NCI-H526 treated with DMSO at 0.1 percent for 48 hours (cell line): ENCODE measurements around the gene ALK.

Source experiments
- DNase-seq: peaks from one replicate; lab custom pipeline; 2025; lab: John Stamatoyannopoulos, UW

ALK gene

DNA sequence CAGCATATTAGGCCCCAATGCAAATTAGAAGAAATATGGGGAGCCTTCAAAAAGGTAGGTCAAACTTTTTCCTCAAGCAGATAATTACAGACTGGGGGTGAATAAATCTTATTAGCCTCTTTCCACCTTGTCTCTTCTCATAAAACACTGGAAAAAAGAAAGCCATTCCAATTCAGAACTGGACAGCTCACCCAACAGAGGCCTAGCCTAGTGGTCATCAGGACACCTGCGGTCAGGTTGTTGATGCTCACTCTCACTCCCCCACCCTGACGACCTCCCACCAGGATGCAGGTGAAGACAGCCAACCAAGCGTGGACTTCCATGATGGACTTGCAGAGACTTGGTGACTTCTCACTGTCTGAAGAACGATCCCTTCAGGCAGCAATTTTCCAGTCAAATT lies 207.1 kb downstream of the ALK start:
- no peak for DNase-seq

GRCh38 chr2:29706171-29706720 lies 215.1 kb downstream of the ALK start:
- DNase-seq, result no peak

DNA sequence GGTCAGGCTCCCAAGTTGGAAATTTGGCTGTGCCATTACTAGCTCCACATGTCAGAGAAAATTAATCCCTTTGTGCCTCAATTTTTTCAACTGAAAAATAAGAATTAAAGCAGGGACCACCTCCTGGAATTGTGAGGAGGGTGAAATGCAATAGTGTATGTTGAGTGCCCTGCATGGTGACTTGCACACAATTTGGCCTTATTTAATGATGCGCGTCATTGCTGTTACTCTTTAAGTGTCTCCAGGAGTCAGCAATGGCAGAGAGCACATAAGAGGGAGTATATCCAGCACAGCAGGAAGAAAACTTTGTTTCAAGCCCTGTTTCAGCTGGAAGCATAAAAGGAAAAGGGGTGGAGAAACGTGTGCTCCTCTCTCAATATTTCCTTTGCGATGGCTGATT lies 215.8 kb downstream of the ALK start:
- no peak for DNase-seq

- no peak for DNase-seq
These were observed 218.1 kb downstream of the ALK start for GRCh38 chr2:29703336-29703735.

DNA sequence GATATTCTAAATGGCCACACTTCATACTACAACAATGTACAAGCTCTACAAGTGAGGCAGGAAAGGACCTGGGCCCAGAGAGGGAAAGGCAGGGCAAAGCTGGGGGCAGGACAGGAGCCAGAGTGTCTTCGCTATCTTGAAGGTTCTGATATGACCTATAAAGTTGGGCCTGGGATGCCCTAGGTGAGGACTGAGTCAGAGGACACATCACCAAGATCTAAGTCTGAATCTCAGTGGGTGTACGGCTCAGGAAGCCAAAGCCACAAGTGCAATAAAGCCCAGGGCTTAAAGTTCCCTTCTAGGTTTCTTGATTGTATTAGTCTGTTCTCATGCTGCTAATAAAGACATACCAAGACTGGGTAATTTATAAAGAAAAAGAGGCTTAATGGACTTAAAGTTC lies 219.1 kb downstream of the ALK start:
- DNase-seq, result no peak

DNA sequence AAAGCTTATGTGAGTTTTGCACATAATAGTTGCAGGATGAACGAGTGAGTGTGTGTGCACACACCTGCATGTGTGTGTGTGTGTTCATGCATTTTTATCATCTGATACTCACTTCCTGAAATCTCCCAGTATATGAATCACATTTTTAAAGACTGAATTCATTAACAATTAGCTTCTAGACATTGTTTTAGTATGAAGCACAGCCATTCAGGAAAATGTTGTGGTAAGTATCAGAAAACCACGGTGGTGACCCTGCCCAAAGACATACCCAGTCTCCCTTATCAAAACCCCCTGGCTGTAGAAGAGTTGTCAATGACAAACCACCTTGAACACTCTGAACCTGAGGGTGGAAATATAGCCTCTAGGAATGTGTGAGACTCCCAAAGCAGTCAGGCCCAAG lies 220.8 kb downstream of the ALK start:
- no peak for DNase-seq

DNA sequence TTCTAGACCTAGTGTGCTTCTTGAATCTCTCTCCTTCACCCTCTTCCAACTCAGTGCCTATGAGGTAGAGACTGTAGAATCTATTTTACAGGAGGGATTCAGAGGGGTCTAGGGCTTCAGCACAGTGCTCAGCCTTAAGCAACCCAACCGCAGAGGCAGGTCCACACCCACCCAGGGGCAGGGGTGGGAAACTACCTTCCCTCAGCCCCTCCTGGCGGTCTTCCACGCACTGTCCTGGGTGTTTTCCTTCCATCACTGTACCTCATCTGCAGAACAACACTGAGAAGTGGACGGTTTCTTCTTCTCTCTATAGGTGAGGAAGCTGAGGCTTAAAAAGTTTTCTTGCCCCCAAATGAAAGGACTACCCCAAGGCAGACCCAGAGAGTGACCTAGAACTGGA lies 222.3 kb downstream of the ALK start:
- DNase-seq, result no peak

DNA sequence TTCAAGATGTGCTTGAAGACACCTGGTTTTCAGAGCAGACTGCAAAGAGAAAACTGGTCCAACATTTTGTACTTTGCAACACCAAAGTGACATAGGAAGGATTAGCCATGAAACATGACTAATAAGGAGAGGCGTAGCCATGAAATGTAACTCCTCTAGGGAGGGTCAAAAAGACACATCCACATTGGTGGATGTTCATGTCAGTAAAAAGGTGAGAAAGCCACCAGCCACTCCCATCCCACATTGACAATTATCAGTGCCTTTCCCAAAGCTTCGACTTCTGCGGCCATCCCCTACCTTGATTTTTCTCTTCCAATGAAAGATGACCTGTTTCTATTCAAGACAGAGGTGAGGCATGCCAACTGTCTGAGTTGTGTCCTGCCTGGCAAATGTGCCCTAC lies 223.2 kb downstream of the ALK start:
- no peak for DNase-seq

DNA sequence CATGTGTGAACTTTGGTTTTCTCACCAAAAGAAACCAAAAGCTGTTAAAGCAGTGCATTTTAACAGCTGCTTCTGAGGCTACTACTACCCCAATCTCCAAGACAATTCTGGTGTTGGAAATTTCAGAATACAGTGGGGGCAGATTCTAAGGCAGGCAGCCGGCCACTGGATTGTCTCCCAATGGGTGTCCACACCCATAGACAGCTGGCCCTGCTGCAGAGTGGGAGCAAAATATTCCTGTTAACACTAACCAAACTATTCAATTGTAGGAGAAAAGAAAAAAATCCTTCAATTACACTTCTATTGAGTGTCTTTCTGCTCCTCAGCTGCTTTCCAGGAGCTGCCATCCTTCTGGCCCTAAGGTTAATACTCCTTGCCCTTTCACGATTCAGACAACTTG lies 223.7 kb downstream of the ALK start:
- no peak for DNase-seq

DNA sequence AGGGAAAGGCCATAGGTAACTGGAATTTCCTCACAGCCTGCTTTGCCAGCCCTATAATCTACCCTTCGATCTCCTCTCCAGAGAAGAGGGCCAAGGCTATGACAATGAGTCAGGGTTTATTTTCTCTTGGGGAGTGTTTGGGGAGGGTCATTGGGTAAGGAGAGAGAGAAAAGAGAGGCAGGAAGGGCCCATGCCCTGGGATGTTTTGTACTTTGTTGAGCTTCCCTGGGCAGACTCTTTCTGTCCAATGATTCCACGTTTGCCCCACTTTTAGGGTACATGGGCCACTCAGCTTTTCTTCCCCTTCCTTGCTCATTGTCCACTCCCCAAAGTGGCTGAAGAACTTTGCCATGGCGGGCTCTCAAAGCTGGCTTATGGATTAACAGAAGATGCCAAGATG lies 224.2 kb downstream of the ALK start:
- no peak for DNase-seq

DNA sequence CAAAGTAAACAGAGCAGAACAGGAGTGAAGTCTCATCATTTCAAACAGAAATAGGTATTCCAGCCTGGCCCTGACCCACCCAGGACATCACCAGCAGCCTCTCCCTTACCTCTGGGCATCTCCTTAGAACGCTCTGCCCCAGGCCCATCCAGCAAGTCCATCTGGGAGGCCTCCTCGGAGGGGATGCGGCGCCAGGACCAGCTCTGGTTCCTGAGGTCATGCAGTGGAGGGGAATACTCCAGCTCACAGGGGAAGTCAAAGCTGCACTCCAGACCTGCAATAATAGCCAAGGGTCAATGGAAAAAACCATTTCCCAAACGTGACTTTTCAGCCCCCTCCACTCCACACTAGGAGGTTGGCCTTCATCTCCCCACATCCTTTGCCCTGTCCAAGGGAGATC lies 226.6 kb downstream of the ALK start:
- DNase-seq, result no peak

DNA sequence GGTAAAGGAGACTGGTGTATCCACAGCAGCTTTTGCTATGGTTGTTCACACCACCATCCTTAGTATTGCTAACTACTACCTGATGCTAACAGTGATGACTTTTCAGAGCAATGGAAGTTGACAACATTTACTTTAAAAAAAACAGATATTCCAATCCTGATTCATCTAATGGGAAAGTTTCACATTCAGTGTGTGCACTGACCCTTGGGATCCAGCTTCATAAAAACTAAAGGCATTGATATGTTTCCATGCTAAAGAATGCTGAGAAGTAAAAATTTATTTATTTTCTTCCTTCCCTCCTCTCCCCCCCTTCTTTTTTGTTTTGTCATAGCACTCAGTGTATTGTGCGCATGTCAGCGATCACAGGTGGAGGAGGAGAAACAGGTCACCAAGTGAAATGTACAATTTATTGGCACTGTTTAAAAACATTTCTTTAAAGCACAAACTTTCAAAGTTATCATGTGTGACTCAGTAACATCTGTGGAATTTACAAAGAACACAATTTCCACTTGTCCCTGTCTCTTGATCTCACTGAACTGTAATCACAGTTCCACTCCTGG lies 229.9 kb downstream of the ALK start:
- no peak for DNase-seq

- DNase-seq, result no peak
These were observed 231.7 kb downstream of the ALK start for GRCh38 chr2:29689666-29690065.

- DNase-seq, result no peak
These were observed 233.0 kb downstream of the ALK start for GRCh38 chr2:29688429-29688828.

DNA sequence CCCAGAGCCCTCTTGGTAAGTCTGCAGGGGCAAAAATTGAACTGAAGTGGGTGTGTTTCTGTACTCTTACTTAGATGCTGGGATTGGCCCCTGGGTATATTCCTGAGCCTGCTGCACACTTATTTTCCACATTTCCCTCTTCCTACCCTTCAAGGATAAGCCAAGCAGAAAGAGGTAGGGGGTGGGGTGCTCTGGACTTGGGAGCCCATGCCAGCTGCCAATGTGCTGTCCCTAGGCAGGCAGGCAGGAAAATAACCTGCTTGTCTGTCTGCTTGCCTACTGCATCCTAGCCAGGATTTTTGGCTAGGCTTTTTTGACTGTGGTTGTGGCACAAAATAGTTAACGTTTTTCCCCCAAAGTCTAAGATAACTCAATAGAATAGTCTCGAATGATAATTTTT lies 234.3 kb downstream of the ALK start:
- no peak for DNase-seq

DNA sequence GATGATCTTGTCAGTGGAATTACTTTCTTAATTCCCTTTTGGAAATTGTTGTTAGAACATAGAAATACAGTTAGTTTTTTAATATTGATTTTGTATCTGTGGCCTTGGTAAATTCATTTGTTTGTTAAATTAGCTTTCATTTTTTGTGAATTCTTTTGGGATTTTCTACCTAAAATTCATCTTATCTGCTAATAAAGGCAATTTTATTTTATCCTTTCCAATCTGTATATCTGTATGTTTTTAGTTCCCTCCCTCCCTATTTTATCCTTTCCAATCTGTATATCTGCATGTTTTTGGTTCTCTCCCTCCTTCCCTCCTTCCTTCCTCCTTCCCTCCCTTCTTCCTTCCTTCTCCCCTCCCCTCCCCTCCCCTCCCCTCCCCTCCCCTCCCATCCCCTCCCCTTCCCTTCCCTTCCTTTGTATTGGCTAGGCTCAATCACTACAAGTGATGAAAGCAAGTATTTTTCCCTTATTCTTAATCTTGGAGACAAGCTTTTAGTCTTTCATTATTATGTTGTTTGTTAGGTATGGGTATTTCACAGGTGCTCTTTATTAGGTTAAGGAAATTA lies 244.4 kb downstream of the ALK start:
- no peak for DNase-seq

DNA sequence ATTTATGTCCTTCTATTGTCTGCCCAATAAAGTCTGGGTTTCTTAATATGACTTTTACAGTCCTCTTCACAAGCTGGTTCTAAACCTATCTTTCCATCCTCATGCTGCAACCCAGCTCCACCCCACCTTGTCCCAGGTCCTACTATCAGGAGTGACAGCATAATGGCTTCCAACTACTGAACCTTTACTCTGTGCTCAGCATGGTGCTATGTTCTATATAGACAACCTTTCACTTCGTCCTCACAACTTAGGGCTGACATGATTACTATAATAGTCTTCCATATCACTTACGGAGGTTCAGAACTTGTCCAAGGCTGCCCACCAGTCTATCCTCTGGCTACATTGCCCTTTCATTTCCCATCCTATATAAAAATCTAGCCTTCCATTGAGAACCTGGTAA lies 256.8 kb downstream of the ALK start:
- DNase-seq, result no peak

- no peak for DNase-seq
These were observed 258.1 kb downstream of the ALK start for GRCh38 chr2:29663268-29663667.

GRCh38 chr2:29662861-29663260 lies 258.5 kb downstream of the ALK start:
- DNase-seq, result no peak

- DNase-seq, result no peak
These were observed 261.2 kb downstream of the ALK start for GRCh38 chr2:29660201-29660600.

GRCh38 chr2:29659178-29659577 lies 262.2 kb downstream of the ALK start:
- DNase-seq, result no peak

DNA sequence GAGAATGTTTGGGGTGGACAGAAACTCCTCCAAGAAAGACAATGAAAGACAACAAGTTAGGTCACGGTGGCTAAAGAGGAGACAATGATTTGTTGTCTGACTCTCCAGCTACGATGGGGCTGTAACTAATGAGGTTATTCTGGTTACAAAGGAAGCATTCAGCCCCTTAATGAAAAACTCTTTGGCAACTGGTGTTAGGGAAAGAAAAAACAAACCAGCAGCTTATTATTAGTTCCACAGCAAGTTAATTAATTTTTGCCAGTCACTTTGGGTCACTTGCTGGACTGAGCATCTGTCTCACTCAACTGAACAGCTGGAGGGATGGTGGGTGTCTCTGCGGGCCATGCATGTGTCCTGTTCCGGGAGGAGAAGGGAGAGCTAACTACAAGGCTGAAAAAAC lies 263.7 kb downstream of the ALK start:
- no peak for DNase-seq

GRCh38 chr2:29655391-29656086 lies 265.8 kb downstream of the ALK start:
- DNase-seq, result no peak

DNA sequence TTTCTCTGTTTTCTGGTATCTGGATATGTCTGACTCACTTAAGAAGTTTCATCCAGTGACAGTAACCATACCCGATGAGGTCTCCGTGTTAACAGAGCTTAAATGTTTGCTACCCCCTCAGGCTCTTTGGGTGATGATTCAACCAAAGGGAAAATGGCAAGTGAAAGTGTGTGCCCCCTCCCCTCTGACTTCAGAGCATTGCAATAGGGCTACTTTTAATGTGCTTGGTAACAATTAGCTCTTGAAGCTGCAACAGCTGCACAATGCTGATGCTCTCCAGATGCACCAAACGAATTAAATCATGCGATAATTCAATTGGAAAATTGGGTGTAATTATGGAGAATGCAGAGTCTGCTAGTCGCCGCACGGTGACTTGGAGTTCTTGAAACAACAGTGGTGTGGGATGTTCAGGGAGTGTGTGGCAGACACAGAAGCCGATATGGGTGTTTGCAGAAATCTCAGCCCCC lies 270.7 kb downstream of the ALK start:
- no peak for DNase-seq
